Raji (cell line): ENCODE data around the gene RHOH.
A peak's percentile ranks its signal among the peaks of the same experiment; 100 is the strongest.

ENCODE experiments used
- POLR2A ChIP-seq: IDR thresholded peaks from 2 replicates; pipeline ENCODE4 v1.6.1; 2011; ENCODE audit warnings: low read depth, low read length, control low read depth; ENCODE audit not compliant: insufficient read depth

RHOH gene

DNA sequence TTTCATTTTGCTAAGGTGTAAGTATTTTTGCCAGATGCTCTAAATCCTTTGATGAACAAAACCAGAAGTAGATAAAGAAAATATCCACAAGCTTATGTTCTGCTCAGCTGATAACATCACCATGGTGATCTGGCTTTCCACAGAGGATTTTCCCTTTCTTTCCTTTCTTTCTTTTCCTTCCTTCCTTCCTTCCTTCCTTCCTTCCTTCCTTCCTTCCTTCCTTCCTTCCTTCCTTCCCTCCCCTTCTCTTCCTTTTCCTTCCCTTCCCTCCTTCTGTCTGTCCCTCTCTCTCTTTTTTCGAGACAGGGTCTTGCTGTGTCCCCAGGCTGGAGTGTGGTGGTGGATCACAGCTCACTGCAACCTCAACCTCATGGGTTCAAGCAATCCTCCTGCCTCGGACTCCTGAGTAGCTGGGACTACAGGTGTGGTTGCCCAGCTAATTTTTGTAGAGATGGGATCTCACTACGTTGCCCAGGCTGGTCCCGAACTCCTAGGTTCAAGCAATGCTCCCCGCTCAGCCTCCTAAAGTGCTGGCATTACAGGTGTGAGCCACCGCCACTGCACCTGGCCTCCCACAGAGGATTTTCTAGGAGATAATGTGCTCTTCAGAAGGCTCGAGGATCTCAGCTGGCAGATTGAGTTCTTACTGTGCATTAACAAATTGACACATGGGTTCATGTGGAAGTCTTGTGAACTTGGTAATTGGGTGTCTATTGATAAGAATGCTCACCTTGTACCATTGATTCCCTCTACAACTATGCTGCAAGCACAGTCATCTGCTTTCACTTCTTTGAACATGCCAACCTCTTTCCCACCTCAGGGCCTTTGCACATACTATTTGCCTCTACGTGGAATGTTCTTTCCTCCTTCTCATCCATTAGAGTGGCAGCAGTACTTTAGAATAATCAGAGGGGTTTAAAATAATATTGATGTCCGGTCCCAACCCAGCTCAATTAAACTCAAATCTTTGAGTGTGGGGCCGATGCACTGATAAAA is 1.4 kb upstream of the RHOH start:
- TF ChIP-seq POLR2A = peak; percentile 21; the same call in 1 of the 2 replicates

- peak; percentile 9; the same call in 1 of the 2 replicates for TF ChIP-seq POLR2A
Measured at GRCh38 chr4:40196272-40196671, 559 bp upstream of the RHOH start.

DNA sequence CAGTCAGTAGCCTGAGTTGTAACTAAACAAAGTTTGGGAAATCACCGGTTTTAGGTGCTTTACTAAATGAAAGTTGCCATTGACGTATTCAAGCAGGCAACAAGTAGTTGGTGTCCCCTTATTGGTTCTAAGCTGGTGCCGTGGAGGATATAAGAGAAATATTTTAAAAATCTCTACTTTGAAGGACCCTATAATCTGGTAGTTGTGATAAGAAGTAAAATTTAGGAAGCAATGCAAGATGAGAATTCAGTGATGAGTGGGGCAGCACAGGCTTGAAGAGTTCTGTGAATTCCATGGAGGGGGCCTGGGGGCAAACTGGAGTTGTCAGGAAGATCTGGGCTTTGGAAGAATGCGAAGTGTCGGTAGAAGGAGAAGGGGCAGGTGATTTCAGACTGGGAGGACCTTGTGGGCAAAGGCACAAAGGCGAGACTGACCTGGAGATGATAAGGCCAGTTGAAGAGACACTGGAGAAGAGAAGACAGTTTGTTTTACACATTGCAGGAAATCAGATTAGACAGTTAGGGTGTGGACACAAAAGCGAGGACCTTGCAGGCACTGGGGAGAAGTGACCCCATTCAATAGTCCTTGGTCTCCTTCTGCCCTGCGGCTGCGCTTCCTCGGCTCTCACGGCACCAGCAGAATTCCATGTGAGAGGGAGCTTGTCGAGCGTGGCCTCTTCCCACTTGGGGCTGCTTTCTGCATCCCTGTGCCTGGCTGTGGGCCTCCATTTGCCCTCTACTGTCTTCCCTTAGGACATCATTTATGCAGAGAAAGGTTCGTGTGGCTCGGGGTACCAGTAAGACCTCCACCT is 1.3 kb downstream of the RHOH start:
- peak; percentile 27 for TF ChIP-seq POLR2A

- TF ChIP-seq POLR2A = no peak
Measured at GRCh38 chr4:40199179-40199670, 2.4 kb downstream of the RHOH start.

GRCh38 chr4:40199999-40200874 is 3.4 kb downstream of the RHOH start:
- TF ChIP-seq POLR2A = peak; percentile 73

DNA sequence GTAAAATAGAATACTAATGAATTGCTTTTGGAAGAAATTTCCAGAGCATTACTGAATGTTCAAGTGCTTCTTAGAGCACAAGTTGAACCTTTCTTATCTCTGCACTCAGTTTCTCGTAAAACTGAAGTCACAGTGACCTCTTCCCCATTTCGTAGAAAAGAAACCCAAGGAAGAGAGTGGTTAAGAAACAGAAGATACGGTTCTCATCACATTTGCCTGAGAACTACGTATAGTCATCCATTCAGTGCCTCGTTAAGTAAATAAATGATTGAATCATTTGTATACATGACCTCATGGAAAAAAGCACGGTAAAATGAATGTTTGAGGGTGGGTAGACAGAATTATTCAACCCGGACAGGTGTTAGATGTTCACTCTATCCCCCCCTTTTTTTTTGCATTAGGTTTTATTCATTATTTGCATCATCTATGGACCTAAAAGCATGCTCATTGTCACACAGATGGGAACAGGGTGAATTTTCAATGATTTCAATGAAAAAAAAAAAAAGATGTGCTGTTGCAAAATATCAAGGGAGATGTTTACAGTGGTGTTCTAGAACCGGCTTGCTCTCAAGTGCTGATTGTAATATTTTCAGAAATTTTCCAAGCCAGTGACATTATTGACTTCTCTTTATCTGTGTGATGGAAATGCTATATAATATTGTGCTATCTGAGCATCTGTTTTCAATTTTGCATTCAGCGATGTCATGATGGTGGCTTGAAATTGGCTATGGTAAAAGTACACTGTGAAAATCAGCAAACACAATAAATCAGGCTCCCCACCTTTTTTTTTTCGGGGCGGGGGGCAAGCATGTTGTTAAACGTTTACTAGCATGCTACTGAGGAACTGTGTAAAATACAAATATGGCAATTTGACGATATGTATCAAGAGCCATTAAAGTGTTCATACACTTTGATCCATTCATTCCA is 4.3 kb downstream of the RHOH start:
- TF ChIP-seq POLR2A = peak; percentile 68

DNA sequence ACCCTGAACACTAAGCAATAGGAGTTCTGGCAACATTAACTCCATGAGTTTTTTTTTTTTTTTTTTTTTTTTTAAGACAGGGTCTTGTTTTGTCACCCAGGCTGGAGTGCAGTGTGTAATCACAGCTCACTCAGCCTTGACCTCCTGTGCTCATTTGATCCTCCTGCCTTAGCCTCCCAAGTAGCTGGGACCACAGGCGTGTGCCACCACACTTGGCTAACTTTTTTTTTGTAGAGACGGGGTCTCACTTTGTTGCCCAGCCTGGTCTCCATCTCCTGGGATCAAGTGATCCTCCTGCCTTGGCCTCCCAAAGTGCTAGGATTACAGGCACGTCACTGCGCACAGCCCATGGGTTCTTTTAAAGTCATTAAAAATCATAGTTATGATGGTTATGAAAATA is 5.1 kb downstream of the RHOH start:
- no peak for TF ChIP-seq POLR2A

GRCh38 chr4:40202474-40202873 is 5.6 kb downstream of the RHOH start:
- no peak for TF ChIP-seq POLR2A

GRCh38 chr4:40204507-40205258 is 7.9 kb downstream of the RHOH start:
- no peak for TF ChIP-seq POLR2A

- peak; percentile 27; the same call in 1 of the 2 replicates for TF ChIP-seq POLR2A
Measured at GRCh38 chr4:40205259-40206198, 8.7 kb downstream of the RHOH start.

DNA sequence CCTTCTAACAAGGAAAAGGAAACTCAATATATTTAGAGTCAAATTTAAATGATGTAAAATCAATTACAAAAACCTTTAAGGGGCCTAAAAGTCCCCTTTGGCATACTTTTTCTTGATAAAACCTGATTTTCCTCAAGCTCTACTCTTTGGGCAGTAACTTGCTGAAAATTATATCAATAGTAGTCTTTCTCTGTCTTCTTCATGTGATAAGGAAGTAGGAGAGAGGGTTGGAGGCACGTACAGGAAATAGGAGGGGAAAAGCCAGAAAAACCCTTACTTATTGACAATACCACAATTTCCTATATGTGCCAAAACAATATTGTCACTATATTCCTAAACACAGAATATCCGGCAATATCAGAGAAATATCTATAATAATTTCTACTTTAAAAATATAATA is 9.6 kb downstream of the RHOH start:
- TF ChIP-seq POLR2A = no peak

- no peak for TF ChIP-seq POLR2A
Measured at GRCh38 chr4:40209401-40209800, 12.6 kb downstream of the RHOH start.
